GM18909 (cell line): ENCODE data around the gene CARNS1.
"Not testable (repeated sequence)": the region's sequence is repeated elsewhere in the genome, so short reads cannot be mapped to it uniquely, and the experiment has no call there.

Experiments
- ATAC-seq: cut with Tn5 transposase; IDR thresholded peaks from one replicate; pipeline ENCODE4 v1.9.1; 2021; ENCODE audit warnings: mild to moderate bottlenecking; ENCODE audit not compliant: unreplicated experiment, poor library complexity

CARNS1 gene

DNA sequence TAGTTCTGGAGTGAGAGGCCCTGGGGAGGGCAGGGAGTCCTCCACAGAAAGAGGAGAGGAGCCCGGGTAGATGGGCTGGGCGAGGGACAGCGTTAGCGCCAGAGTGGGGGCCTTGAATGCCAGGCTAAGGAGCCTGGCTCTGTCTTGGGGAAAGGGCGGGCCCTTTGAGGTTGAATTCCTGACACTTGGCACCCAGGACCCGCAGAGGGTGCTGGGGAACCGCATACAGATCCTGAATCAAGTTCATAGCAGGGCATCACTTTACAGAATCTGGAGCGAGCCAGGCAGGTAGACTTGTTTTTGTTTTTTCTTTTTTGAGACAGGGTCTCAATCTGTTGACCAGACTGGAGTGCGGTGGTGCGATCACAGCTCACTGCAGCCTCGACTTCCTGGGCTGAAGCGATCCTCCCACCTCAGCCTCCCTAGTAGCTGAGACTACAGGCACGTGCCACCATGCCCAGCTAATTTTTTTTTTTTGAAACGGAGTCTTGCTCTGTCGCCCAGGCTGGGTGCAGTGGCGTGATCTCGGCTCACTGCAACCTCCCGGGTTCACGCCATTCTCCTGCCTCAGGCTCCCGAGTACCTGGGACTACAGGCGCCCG is 6.1 kb downstream of the CARNS1 start:
- no peak for ATAC-seq

GRCh38 chr11:67422891-67423290 is 7.4 kb downstream of the CARNS1 start:
- no peak for ATAC-seq

GRCh38 chr11:67423466-67423865 is 8.0 kb downstream of the CARNS1 start:
- ATAC-seq = no peak

GRCh38 chr11:67423891-67424613 is 8.6 kb downstream of the CARNS1 start:
- ATAC-seq = no peak

GRCh38 chr11:67427364-67427859 is 11.9 kb downstream of the CARNS1 start:
- ATAC-seq = not testable (repeated sequence)

GRCh38 chr11:67428052-67429001 is 12.8 kb downstream of the CARNS1 start, which contains the start of gene RPS6KB2:
RPS6KB2 (plus strand) TSS chr11:67428494; CDS start chr11:67428546, 52 bp downstream.
- peak; percentile 84 for ATAC-seq

GRCh38 chr11:67429038-67429668 is 13.7 kb downstream of the CARNS1 start:
- ATAC-seq = no peak

DNA sequence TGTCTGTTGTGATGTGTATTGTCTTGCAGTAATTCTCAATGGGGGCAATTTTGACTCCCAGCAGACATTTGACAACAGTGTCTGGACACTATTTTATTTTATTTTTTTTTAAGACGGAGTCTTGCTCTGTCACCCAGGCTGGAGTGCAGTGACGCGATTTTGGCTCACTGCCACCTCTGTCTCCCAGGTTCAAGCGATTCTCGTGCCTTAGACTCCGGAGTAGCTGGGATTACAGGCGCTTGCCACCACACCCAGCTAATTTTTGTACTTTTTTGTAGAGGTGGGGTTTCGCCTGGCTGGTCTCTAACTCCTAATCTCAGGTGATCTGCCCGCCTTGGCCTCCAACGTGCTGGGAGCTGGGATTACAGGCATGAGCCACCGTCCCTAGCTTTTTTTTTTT is 14.2 kb downstream of the CARNS1 start:
- ATAC-seq = no peak

DNA sequence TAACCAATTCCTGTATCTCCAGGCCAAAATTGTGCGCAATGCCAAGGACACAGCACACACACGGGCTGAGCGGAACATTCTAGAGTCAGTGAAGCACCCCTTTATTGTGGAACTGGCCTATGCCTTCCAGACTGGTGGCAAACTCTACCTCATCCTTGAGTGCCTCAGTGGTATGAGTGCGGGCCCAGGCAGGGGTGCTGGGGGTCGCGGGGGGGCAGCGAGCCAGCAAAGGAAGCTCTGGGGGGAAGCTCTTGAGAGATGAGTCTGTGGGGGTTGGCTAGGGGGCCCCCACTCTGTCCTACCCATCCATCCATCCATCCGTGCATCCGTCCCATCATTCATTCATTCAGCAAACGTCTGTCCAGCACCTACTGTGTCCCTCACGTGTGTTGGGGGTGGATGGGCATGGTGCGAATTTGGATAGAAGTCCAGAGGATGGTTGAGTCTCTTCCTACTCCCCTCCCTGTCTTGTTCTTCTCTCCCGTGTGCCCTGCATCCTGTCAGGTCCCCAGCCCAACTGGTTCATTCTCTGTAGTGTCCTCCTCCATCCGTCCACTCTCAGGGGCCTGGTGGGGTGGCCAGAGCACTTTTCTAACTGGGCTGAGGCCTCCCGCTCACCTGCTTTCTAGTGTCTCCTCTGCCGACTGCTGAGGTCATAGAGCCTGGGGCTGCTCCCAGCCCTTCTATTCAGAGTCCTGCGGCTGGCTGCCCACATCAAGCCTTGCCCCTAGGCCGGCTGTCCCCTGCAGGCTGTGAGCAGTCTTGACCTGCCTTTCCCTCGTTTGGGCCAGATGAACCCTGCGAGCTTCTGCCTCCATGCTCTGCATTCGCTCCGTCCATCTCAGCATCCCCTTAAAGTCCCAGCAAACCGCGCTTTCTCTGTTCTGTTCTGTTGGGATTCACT is 16.1 kb downstream of the CARNS1 start:
- ATAC-seq = no peak

DNA sequence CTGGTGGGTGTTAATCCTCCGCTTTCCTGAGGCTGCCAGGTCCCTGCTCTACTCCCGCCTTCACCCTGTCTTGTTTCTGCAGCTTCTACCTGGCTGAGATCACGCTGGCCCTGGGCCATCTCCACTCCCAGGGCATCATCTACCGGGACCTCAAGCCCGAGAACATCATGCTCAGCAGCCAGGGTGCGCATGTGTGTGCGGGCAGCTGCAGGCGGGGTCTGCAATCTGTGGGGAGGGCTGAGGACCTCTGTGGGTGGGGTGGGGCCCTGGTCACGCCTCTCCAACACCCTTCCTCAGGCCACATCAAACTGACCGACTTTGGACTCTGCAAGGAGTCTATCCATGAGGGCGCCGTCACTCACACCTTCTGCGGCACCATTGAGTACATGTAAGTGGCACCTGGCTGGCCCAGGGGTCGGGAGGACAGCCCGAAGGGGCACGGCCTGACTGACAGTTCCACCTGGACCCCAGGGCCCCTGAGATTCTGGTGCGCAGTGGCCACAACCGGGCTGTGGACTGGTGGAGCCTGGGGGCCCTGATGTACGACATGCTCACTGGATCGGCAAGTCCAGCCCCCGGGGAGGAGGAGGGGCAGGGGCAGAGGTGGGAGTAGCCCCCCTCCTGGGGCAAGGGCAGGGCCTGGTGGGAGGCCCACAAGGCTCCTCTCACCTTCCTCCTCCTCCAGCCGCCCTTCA is 17.3 kb downstream of the CARNS1 start:
- ATAC-seq = no peak

- ATAC-seq = no peak
Measured at GRCh38 chr11:67433536-67434394, 18.3 kb downstream of the CARNS1 start.

DNA sequence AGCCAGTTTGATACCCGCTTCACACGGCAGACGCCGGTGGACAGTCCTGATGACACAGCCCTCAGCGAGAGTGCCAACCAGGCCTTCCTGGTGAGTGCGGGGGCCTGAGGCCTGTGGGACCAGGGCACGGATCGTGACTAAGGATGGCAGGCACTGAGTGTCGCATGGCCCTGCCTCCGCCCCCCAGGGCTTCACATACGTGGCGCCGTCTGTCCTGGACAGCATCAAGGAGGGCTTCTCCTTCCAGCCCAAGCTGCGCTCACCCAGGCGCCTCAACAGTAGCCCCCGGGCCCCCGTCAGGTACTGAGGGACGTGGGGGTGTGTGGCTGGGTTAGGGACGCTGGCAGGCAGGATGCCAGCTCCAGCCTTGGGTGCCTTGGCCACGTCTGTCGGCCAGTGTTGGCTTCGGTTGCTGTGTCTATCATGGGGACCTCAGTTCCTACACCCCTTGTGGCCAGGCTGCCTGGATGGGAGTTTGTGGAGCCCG is 19.0 kb downstream of the CARNS1 start:
- ATAC-seq = no peak

- no peak for ATAC-seq
Measured at GRCh38 chr11:67435031-67435726, 19.7 kb downstream of the CARNS1 start.

DNA sequence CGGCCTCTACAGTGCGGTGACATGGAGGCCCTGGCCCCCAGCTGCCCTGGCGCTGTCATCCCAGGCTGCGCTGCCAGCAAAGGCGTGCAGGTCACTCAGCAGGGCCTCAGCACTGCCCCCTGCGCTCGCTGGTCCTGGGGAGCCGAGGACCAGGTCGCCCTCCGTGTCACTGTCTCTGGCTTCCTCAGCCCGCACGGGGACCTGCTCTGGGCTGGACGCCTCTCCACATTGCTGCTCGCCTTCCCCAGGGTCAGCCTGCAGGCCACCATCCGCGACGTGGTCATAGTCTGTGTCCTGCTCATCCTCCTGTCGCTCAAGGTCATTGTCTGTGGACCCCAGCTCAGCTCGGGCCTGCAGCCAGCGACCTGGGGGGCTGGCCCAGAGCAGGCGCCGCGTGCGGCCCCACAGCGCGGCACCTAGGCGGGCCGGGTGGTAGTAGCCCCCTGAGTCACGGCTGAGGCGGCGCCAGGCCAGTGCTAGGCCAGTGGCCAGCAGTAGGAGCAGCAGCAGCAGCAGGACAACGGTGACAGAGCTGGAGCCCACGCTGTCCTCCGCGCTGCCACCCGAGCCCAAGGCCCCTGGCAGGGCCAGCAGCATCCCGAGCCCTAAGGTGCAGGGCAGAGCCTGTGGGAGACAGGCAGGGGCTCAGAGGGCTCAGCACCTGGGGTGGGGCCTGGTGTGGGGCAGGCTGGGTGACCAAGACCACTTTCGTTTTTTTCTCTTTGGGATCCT is 20.4 kb downstream of the CARNS1 start:
- ATAC-seq = no peak

DNA sequence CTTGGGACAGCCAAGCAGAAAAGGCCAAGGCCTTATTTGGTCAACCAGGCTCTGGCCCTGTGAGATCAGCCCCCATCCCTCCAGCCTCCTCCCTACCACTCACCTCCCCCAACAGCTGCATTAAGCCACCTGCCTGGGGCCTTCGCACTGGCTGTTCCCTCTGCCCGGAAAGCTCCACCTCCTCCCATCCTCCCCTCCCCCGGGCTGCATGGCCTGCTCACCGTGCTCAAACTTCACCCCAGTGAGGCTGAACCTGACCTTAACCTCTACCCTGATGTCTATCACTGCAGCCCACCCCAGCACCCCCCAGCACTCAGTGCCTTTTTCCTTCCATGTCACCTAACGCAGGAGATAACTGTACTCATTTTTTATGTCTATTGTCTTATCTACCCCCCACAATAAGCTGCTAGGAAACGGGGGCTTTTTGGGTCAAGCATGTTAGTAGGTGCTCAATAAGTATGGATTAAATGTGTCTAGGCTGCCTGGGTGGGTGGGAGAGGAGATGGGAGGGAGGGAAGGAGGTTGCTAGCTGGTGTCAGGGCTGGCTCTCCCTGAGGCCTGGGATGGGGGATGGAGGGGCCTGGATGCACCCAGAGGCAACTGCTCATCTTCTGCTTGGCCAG is 21.1 kb downstream of the CARNS1 start:
- ATAC-seq = no peak
